HG03469 (cell line): ENCODE measurements around the gene KRTAP10-5.
"Not testable (repeated sequence)": the region's sequence is repeated elsewhere in the genome, so short reads cannot be mapped to it uniquely, and the experiment has no call there.

Experiments
- ATAC-seq: cut with Tn5 transposase; IDR thresholded peaks from one replicate; pipeline ENCODE4 v1.9.1; 2021; ENCODE audit warnings: mild to moderate bottlenecking, moderate library complexity, moderate number of reproducible peaks; ENCODE audit not compliant: unreplicated experiment

Gene KRTAP10-5

GRCh38 chr21:44591801-44592130 is 11.4 kb upstream of the KRTAP10-5 start:
- ATAC-seq = not testable (repeated sequence)

- not testable (repeated sequence) for ATAC-seq
Measured at GRCh38 chr21:44590897-44591800, 10.7 kb upstream of the KRTAP10-5 start.

- ATAC-seq = no peak
Measured at GRCh38 chr21:44590311-44590721, 9.9 kb upstream of the KRTAP10-5 start.

DNA sequence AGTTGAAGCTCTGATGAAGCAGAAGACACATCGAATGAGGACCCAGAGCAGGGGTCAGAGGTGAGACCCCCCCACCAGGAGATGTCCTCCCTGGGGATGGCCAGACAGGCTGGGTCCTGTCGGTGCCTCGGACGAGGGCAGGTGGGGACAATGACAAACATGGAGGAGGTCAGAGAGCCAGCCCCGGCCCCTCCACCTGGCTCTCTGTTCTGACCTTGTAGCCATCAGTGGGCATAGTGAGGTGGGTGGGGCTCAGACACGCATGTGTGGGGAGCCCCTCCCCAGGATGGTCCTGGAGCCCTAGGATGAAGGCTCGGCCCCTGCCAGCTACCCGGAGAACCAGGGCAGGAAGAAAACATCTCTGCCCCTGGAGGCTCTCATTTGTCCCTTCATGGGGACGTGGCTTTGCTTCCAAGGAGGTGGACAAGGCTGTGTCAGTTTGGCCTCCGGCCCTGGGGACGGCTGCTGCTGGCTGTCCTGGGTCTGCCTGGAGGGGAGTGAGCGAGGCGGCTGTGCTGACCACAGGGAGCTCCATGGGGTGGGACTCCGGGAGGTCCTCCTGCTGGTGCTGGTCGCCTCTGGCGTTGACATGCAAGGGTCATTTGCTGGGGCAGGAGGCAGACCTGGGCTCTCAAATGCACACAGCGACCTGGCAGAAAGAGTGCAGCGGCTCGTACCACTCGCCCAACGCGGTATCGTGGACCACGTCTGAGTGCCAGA is 9.3 kb upstream of the KRTAP10-5 start:
- no peak for ATAC-seq

GRCh38 chr21:44589094-44589493 is 8.7 kb upstream of the KRTAP10-5 start:
- ATAC-seq = no peak

GRCh38 chr21:44585892-44586291 is 5.5 kb upstream of the KRTAP10-5 start:
- ATAC-seq = no peak

GRCh38 chr21:44583800-44584147 is 3.4 kb upstream of the KRTAP10-5 start:
- no peak for ATAC-seq

DNA sequence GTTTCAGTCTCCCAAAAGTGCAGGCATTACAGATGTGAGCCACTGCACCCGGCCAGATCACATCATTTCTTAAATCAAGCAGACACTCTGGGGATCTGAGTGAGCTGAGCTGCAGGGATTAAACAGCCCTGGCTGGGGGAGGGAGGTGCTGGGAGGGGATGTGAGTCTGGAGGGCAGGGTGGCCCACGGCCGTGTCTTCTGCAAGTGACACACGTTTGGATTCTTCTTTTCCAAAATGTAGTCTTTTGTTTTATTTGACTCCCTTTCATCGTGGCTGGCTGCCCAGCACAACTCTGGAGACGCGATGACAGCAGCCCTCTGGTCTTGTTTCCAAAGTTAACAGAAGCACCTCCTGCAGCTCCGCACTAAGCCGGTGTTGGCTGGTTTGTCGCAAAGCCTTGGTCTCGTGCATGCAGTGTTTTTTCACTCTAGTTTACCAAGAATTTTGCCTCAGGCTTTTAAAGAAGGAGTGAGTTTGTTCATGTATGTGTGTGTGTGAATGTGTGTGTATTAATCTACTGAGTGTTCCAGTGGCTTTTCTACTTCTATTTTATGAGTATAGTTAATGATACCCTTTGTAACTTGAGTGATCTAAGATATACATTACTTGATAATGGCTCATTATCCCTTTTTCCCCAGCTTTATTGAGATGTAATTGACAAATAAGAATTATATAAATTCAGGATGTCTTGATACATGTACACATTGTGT is 2.8 kb upstream of the KRTAP10-5 start:
- no peak for ATAC-seq

- ATAC-seq = no peak
Measured at GRCh38 chr21:44582055-44582454, 1.7 kb upstream of the KRTAP10-5 start.

- no peak for ATAC-seq
Measured at GRCh38 chr21:44581158-44581557, 754 bp upstream of the KRTAP10-5 start.

DNA sequence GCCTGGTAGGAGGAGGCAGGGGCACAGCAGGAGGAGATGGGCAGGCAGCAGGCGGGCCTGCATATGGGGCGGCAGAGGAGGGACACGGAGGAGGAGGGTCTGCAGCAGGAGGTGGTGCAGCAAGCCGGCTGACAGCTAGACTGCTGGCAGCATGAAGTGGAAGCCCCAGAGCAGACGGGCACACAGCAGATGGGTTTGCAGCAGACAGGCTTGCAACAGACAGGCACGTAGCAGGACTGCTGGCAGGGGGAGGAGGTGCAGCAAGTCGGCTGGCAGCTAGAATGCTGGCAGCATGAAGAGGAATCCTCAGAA is 615 bp downstream of the KRTAP10-5 start:
- ATAC-seq = no peak

- no peak for ATAC-seq
Measured at GRCh38 chr21:44579056-44579832, 1.2 kb downstream of the KRTAP10-5 start.

- no peak for ATAC-seq
Measured at GRCh38 chr21:44578371-44579055, 1.9 kb downstream of the KRTAP10-5 start.

DNA sequence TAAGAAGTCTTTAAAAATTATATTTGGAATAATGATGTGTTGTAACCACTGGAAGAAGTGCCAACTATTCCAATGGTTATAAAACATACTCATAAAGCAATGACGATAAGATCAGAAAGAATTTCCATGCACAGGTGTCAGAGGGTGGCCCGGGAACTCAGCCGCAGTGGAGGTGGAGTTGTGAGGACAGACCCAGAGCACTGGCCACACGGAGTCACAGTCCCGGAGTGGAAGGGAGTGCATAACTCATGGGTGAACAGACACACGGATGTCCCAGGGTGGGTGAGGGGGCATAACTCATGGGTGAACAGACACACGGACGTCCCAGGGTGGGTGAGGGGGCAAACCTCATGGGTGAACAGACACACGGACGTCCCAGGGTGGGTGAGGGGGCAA is 4.4 kb downstream of the KRTAP10-5 start:
- ATAC-seq = no peak

DNA sequence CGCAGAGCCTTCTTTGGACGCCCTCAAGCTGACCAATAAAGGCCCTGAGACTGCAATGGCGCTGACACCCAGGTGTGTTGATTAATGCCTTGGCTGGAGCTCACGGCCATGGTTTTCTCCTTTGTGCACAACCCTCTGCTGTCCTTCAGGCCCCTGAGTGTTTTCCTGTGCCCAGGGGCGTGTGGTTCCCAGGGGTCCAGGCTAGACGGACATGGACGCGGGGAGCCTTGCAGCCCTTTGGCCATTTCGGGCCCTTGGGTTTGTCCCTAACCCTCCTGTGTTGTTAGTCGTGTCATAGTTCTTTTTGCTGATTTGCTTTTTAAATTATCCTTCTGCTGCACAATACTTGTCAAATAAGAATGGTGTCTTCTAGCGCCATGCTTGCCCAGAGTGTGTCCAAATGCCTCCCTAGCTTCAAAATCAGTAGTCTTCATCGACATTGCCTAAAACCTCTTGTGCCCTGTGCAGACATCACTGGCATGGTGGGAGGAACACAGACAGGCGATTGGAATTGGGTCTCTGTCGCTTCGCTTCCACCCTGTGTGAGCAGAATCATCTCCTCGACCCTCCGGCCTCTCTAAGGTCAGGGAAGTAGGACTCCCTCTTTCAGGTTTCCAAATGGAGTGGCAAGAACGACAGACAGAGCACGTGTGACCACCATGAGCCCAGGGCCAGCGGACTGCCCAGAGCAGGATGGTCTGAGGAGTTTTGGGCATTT is 4.9 kb downstream of the KRTAP10-5 start:
- ATAC-seq = no peak

DNA sequence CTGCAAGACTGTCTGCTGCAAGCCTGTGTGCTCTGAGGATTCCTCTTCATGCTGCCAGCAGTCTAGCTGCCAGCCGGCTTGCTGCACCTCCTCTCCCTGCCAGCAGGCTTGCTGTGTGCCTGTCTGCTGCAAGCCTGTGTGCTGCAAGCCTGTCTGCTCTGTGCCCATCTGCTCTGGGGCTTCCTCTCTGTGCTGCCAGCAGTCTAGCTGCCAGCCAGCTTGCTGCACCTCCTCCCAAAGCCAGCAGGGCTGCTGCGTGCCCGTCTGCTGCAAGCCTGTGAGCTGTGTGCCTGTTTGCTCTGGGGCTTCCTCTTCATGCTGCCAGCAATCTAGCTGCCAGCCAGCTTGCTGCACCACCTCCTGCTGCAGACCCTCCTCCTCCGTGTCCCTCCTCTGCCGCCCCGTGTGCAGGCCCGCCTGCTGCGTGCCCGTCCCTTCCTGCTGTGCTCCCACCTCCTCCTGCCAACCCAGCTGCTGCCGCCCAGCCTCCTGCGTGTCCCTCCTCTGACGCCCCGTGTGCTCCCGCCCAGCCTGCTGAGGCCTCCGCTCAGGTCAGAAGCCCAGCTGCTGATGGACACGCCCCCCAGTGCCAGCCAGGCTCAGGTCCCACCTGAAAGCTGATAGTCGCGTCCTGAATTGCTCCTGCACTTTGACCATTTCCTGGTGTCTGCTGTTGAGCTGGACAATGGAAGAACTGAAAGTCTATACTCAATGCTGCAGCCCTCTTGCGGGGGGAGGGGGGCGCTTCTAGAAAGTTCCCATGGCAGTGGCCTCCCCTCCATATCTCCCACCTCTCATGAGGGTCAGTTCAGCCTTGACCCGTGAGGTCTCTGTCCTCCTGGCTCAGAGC is 5.7 kb downstream of the KRTAP10-5 start:
- no peak for ATAC-seq

DNA sequence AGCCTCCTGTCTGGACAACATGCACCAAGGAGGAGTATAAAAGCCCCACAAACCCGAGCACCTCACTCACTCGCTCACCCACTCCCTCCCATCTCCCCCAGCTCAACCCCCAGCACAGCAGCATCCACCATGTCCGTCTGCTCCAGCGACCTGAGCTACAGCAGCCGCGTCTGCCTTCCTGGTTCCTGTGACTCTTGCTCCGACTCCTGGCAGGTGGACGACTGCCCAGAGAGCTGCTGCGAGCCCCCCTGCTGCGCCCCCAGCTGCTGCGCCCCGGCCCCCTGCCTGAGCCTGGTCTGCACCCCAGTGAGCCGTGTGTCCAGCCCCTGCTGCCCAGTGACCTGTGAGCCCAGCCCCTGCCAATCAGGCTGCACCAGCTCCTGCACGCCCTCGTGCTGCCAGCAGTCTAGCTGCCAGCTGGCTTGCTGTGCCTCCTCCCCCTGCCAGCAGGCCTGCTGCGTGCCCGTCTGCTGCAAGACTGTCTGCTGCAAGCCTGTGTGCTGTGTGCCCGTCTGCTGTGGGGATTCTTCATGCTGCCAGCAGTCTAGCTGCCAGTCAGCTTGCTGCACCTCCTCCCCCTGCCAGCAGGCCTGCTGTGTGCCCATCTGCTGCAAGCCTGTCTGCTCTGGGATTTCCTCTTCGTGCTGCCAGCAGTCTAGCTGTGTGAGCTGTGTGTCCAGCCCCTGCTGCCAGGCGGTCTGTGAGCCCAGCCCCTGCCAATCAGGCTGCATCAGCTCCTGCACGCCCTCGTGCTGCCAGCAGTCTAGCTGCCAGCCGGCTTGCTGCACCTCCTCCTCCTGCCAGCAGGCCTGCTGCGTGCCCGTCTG is 6.6 kb downstream of the KRTAP10-5 start, which contains the start of gene KRTAP10-4:
TSS of gene KRTAP10-4 (plus strand) at position 100 of the 827 bp plus-strand sequence. CDS start at position 130, 30 bp downstream.
- not testable (repeated sequence) for ATAC-seq
